Aortic smooth muscle cell (primary cell): ENCODE results near the gene ZNF365. TPM values are rescaled to one million over a fixed set of nuclear protein-coding genes. Genes with fewer than 3 reads are reported as not detected.

Experiments used
- total RNA-seq: library from RNA; depleted of rRNA; stranded (reverse); fragments of >200 nt; gene quantifications from 2 replicates; pipeline ENCODE4 v1.2.3, GENCODE V29; 2014

Gene ZNF365
- total RNA-seq, result 4.1 and 6.5 TPM in 2 replicates

GRCh38 chr10:62373995-62374861 lies at the start of gene ZNF365:
TSS of gene ZNF365 (plus strand) at chr10:62374369. CDS start at chr10:62376194, 1,825 bp downstream.

Other genes with a start within 250 kb of the ZNF365 start
- gene RTKN2, start 105.5 kb upstream of the ZNF365 start, total RNA-seq, result 2.9 and 5.0 TPM in 2 replicates